ENCODE measurements around the gene CUX1.
"Not testable (repeated sequence)": the region's sequence is repeated elsewhere in the genome, so short reads cannot be mapped to it uniquely, and the experiment has no call there.

The CUX1 gene

GRCh38 chr7:101846800-101847538 lies 29.5 kb downstream of the CUX1 start:
- no peak for TF ChIP-seq CTCF (IDR thresholded peaks at IDR 0.05; ENCODE audit: insufficient read depth, low read depth, low read length, missing control alignments)
- H3K4me3 ChIP-seq (ENCODE audit: low read length) = no peak overlapping the region
- DNase-seq (ENCODE audit: low read depth) = no peak

GRCh38 chr7:101848208-101848951 lies 31.0 kb downstream of the CUX1 start:
- DNase-seq (ENCODE audit: low read depth) = no peak

GRCh38 chr7:101849314-101849713 lies 31.9 kb downstream of the CUX1 start:
- not testable (repeated sequence) for DNase-seq (ENCODE audit: low read depth); H3K4me3 ChIP-seq (ENCODE audit: low read length)

More at GRCh38 chr7:101848208-101848951, 31.0 kb downstream of the CUX1 start:
- no peak for TF ChIP-seq CTCF (IDR thresholded peaks at IDR 0.05; ENCODE audit: insufficient read depth, low read depth, low read length, missing control alignments)
- no peak overlapping the region for H3K4me3 ChIP-seq (ENCODE audit: low read length)

GRCh38 chr7:101852364-101852763 lies 34.9 kb downstream of the CUX1 start:
- not testable (repeated sequence) for DNase-seq (ENCODE audit: low read depth); H3K4me3 ChIP-seq (ENCODE audit: low read length)

- no peak overlapping the region for H3K4me3 ChIP-seq (ENCODE audit: low read length)
- TF ChIP-seq CTCF (IDR thresholded peaks at IDR 0.05; ENCODE audit: insufficient read depth, low read depth, low read length, missing control alignments) = no peak
- no peak for DNase-seq (ENCODE audit: low read depth)
These were observed 36.3 kb downstream of the CUX1 start for GRCh38 chr7:101853684-101854083.

GRCh38 chr7:101854084-101854865 lies 36.8 kb downstream of the CUX1 start:
- no peak overlapping the region for H3K4me3 ChIP-seq (ENCODE audit: low read length)
- no peak for TF ChIP-seq CTCF (IDR thresholded peaks at IDR 0.05; ENCODE audit: insufficient read depth, low read depth, low read length, missing control alignments)
- no peak for DNase-seq (ENCODE audit: low read depth)

GRCh38 chr7:101856473-101857357 lies 39.3 kb downstream of the CUX1 start:
- peak; percentile 38 for TF ChIP-seq CTCF (IDR thresholded peaks at IDR 0.05; ENCODE audit: insufficient read depth, low read depth, low read length, missing control alignments)
- peak; percentile 75 for DNase-seq (ENCODE audit: low read depth)
- H3K4me3 ChIP-seq (ENCODE audit: low read length) = peak overlapping the region; percentile 14

Data from epithelial cell of esophagus (primary cell).